Measurements from ENCODE around the gene MMP17.

MMP17 gene

GRCh38 chr12:131895640-131896079, 67.5 kb downstream of the MMP17 start:
- DNase-seq (ENCODE audit: extremely low read depth, low read depth) = no peak
- no peak for TF ChIP-seq CTCF (IDR thresholded peaks at IDR 0.05; ENCODE audit: low read depth, low read length, missing control alignments)
- H3K4me3 ChIP-seq (replicated peaks; ENCODE audit: low read depth, low read length) = peak overlapping the region; percentile 56

- peak overlapping the region; percentile 56 for H3K4me3 ChIP-seq (replicated peaks; ENCODE audit: low read depth, low read length)
- TF ChIP-seq CTCF (IDR thresholded peaks at IDR 0.05; ENCODE audit: low read depth, low read length, missing control alignments) = no peak
- DNase-seq (ENCODE audit: extremely low read depth, low read depth) = peak; percentile 42
Observed at GRCh38 chr12:131896080-131896810, 68.1 kb downstream of the MMP17 start.

GRCh38 chr12:131896811-131897270, 68.6 kb downstream of the MMP17 start:
- TF ChIP-seq CTCF (IDR thresholded peaks at IDR 0.05; ENCODE audit: low read depth, low read length, missing control alignments) = no peak
- DNase-seq (ENCODE audit: extremely low read depth, low read depth) = no peak
- H3K4me3 ChIP-seq (replicated peaks; ENCODE audit: low read depth, low read length) = peak overlapping the region; percentile 56

- DNase-seq (ENCODE audit: extremely low read depth, low read depth) = no peak
- no peak for TF ChIP-seq CTCF (IDR thresholded peaks at IDR 0.05; ENCODE audit: low read depth, low read length, missing control alignments)
- no peak overlapping the region for H3K4me3 ChIP-seq (replicated peaks; ENCODE audit: low read depth, low read length)
Observed at GRCh38 chr12:131897276-131897675, 69.1 kb downstream of the MMP17 start.

- no peak overlapping the region for H3K4me3 ChIP-seq (replicated peaks; ENCODE audit: low read depth, low read length)
- no peak for TF ChIP-seq CTCF (IDR thresholded peaks at IDR 0.05; ENCODE audit: low read depth, low read length, missing control alignments)
- DNase-seq (ENCODE audit: extremely low read depth, low read depth) = no peak
Observed at GRCh38 chr12:131897875-131898274, 69.7 kb downstream of the MMP17 start.

GRCh38 chr12:131900397-131900796, 72.2 kb downstream of the MMP17 start:
- H3K4me3 ChIP-seq (replicated peaks; ENCODE audit: low read depth, low read length) = no peak overlapping the region
- DNase-seq (ENCODE audit: extremely low read depth, low read depth) = no peak
- TF ChIP-seq CTCF (IDR thresholded peaks at IDR 0.05; ENCODE audit: low read depth, low read length, missing control alignments) = no peak
